ENCODE measurements around the gene ZNF782. TPM values are rescaled to one million over a fixed set of nuclear protein-coding genes. Genes with fewer than 3 reads are reported as not detected.

ZNF782 gene
- total RNA-seq, 1 donor from 2014 or later: 5.0 TPM

- peaks cover 19% of the 10 kb centered on the region for H3K9me3 Mint-ChIP-seq (ENCODE audit: unreplicated experiment)
- H3K36me3 Mint-ChIP-seq (ENCODE audit: unreplicated experiment): peaks cover 29% of the 10 kb centered on the region
- peak overlapping the region; percentile 96 for H3K4me3 Mint-ChIP-seq (ENCODE audit: unreplicated experiment)
- peak overlapping the region; percentile 91 for H3K27ac Mint-ChIP-seq (ENCODE audit: unreplicated experiment)
- H3K27me3 Mint-ChIP-seq (ENCODE audit: unreplicated experiment): no peaks in the 10 kb centered on the region
- no peak for DNase-seq (ENCODE audit: extremely low spot score, unreplicated experiment)
- H3K4me1 Mint-ChIP-seq (ENCODE audit: unreplicated experiment): peaks cover 15% of the 10 kb centered on the region
- TF ChIP-seq CTCF (IDR thresholded peaks at IDR 0.05): no peak
Observed at GRCh38 chr9:96777426-96777864, 76.9 kb downstream of the ZNF782 start.

GRCh38 chr9:96771124-96771523 is 83.2 kb downstream of the ZNF782 start:
- no peak for DNase-seq (ENCODE audit: extremely low spot score, unreplicated experiment)
- H3K36me3 Mint-ChIP-seq (ENCODE audit: unreplicated experiment): peaks cover 85% of the 10 kb centered on the region
- H3K9me3 Mint-ChIP-seq (ENCODE audit: unreplicated experiment): peaks cover 60% of the 10 kb centered on the region
- no peak overlapping the region for H3K4me3 Mint-ChIP-seq (ENCODE audit: unreplicated experiment)
- TF ChIP-seq CTCF (IDR thresholded peaks at IDR 0.05): no peak
- H3K4me1 Mint-ChIP-seq (ENCODE audit: unreplicated experiment): no peaks in the 10 kb centered on the region
- H3K27ac Mint-ChIP-seq (ENCODE audit: unreplicated experiment): no peak overlapping the region
- no peaks in the 10 kb centered on the region for H3K27me3 Mint-ChIP-seq (ENCODE audit: unreplicated experiment)

GRCh38 chr9:96769989-96770388 is 84.3 kb downstream of the ZNF782 start:
- Mint-ChIP-seq H3K27ac (ENCODE audit: unreplicated experiment) (no peak overlapping the region), H3K9me3 (ENCODE audit: unreplicated experiment) (peaks cover 63% of the 10 kb centered on the region), H3K4me3 (ENCODE audit: unreplicated experiment) (no peak overlapping the region), H3K4me1 (ENCODE audit: unreplicated experiment) (no peaks in the 10 kb centered on the region), H3K36me3 (ENCODE audit: unreplicated experiment) (peaks cover 88% of the 10 kb centered on the region), H3K27me3 (ENCODE audit: unreplicated experiment) (no peaks in the 10 kb centered on the region)
- DNase-seq (ENCODE audit: extremely low spot score, unreplicated experiment): no peak
- TF ChIP-seq CTCF (IDR thresholded peaks at IDR 0.05): no peak

Other genes starting within 250 kb of the ZNF782 start
- 16.6 and 18.6 TPM in 2 replicates for gene CDC14B, start 234.7 kb downstream of the ZNF782 start, total RNA-seq
- gene PRXL2C, start 199.2 kb downstream of the ZNF782 start, total RNA-seq: 19.8 and 23.9 TPM in 2 replicates
- gene ZNF510, start 76.4 kb downstream of the ZNF782 start, total RNA-seq: 10.9 and 11.5 TPM in 2 replicates
- 0.13 TPM in 1 of 2 replicates, not detected in the other for gene NUTM2G, start 74.3 kb upstream of the ZNF782 start, total RNA-seq
- 0.18 and 0.21 TPM in 2 replicates for gene CTSV, start 184.6 kb upstream of the ZNF782 start, total RNA-seq